Caco-2 (cell line): ENCODE data around the gene XKR7. TPM values are rescaled to one million over a fixed set of nuclear protein-coding genes. Genes with fewer than 3 reads are reported as not detected.

ENCODE experiments used
- BruUV-seq: library from RNA; stranded (reverse); fragments of 400-500 nt; replicated peaks from 2 replicates; lab custom pipeline; 2021; lab: Mats Ljungman, UMichigan
- CTCF ChIA-PET: fragments of 300-600 bp; sonication (Branson Sonifier 250); formaldehyde crosslinking; loops from one replicate; lab custom pipeline; 2022; ENCODE audit warnings: antibody characterized with exemption; lab: Charles Lee
- POLR2A ChIA-PET: fragments of 300-600 bp; sonication (Branson Sonifier 250); formaldehyde crosslinking; loops from one replicate; lab custom pipeline; 2022; ENCODE audit warnings: antibody characterized with exemption; lab: Charles Lee
- DNase-seq, 2 experiments: peaks; one replicate each; pipeline versions ENCODE4 v3.0.0 to v3.0.0-alpha.2; 2020 to 2022
- H3K27me3 ChIP-seq: replicated peaks from 2 replicates; pipeline ENCODE4 v1.6.0; 2011; ENCODE audit warnings: low read length; ENCODE audit not compliant: control insufficient read depth, insufficient read depth
- H3K36me3 ChIP-seq: 2 replicates; pipeline ENCODE4 v1.5.1; 2011; ENCODE audit warnings: low read length; ENCODE audit not compliant: control insufficient read depth, insufficient read depth
- H3K4me1 ChIP-seq: fragments of 250-450 bp; sonication (Bioruptor Pico); 2 replicates; pipeline ENCODE4 v1.5.1; 2020; ENCODE audit warnings: mild to moderate bottlenecking
- H3K4me3 ChIP-seq: 2 replicates; pipeline ENCODE4 v1.5.1; 2011; ENCODE audit warnings: low read depth, mild to moderate bottlenecking, control low read depth, low read length
- H3K9me3 ChIP-seq: fragments of 250-450 bp; sonication (Bioruptor Pico); 2 replicates; pipeline ENCODE4 v1.5.1; 2020; ENCODE audit warnings: mild to moderate bottlenecking, moderate library complexity
- H3K27ac Mint-ChIP-seq: one replicate; pipeline ENCODE4 v1.8.0; 2022; ENCODE audit warnings: mixed read lengths; ENCODE audit not compliant: unreplicated experiment
- H3K27me3 Mint-ChIP-seq: one replicate; pipeline ENCODE4 v1.8.0; 2022; ENCODE audit warnings: mixed read lengths; ENCODE audit not compliant: insufficient read depth, unreplicated experiment
- H3K36me3 Mint-ChIP-seq: one replicate; pipeline ENCODE4 v1.8.0; 2022; ENCODE audit warnings: mild to moderate bottlenecking, mixed read lengths; ENCODE audit not compliant: insufficient read depth, unreplicated experiment
- H3K4me1 Mint-ChIP-seq: one replicate; pipeline ENCODE4 v1.8.0; 2022; ENCODE audit warnings: low read depth, mixed read lengths; ENCODE audit not compliant: unreplicated experiment
- H3K4me3 Mint-ChIP-seq: one replicate; pipeline ENCODE4 v1.8.0; 2022; ENCODE audit warnings: mild to moderate bottlenecking, moderate library complexity, mixed read lengths; ENCODE audit not compliant: unreplicated experiment
- H3K9me3 Mint-ChIP-seq: one replicate; pipeline ENCODE4 v1.8.0; 2022; ENCODE audit warnings: mixed read lengths; ENCODE audit not compliant: unreplicated experiment
- intact Hi-C: fragments of 100-400 bp; cut with micrococcal nuclease; formaldehyde crosslinking; loops from one replicate; pipeline ENCODE4 v1.10.0; 2022; ENCODE audit not compliant: unreplicated experiment
- total RNA-seq: library from RNA; stranded (reverse); gene quantifications from 2 replicates; pipeline ENCODE4 v1.2.3, GENCODE V29; 2022
- TF ChIP-seq, protein P1 (sequence below), 2 experiments: fragments of 200-600 bp in 1 of 2; IDR thresholded peaks; 1 replicate in 1 of 2; 2 replicates in 1 of 2; pipeline versions ENCODE4 v1.5.1 to v1.8.0; 2011 to 2022; ENCODE audit warnings: antibody characterized with exemption in 1 of 2, control low read depth in 1 of 2, inconsistent platforms in 1 of 2, low read depth in 1 of 2, low read length in 1 of 2, mild to moderate bottlenecking in 1 of 2, moderate library complexity in 1 of 2; ENCODE audit not compliant: insufficient read depth in 1 of 2, severe bottlenecking in 1 of 2, unreplicated experiment in 1 of 2

The XKR7 gene
- total RNA-seq, 1 experiment from 2014 or later = not detected

DNA sequence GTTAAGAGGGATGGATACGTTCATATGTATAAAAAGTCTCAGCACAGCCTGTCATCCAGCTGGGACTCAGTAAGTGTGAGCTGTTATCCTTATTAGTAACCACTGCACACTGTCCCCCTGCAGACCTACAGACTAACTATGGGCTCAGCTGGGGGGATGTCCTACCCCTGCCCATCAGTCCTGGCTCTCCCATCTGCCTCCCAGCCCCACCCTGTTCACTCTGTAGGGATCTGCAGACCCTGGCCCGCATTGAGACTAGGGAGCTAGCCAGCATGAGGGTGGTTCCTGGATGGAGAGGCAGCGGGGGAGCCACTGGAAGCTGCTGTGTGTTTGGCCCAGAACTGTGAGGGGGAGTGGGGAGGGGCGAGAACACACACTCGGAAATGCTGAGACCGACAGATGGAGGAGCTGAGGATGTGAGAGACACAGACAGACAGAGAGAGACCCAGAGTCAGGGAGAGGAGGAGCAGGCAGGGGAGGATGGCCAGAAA lies 17.1 kb downstream of the XKR7 start:
- H3K4me3 ChIP-seq = no peak overlapping the region
- no peaks in the 10 kb centered on the region for H3K4me1 Mint-ChIP-seq
- H3K36me3 Mint-ChIP-seq = no peaks in the 10 kb centered on the region
- H3K36me3 ChIP-seq = no peaks in the 10 kb centered on the region
- no peaks in the 10 kb centered on the region for H3K9me3 Mint-ChIP-seq
- no peaks in the 10 kb centered on the region for H3K27me3 ChIP-seq
- no peak overlapping the region for H3K27ac Mint-ChIP-seq
- TF ChIP-seq, protein P1, sequence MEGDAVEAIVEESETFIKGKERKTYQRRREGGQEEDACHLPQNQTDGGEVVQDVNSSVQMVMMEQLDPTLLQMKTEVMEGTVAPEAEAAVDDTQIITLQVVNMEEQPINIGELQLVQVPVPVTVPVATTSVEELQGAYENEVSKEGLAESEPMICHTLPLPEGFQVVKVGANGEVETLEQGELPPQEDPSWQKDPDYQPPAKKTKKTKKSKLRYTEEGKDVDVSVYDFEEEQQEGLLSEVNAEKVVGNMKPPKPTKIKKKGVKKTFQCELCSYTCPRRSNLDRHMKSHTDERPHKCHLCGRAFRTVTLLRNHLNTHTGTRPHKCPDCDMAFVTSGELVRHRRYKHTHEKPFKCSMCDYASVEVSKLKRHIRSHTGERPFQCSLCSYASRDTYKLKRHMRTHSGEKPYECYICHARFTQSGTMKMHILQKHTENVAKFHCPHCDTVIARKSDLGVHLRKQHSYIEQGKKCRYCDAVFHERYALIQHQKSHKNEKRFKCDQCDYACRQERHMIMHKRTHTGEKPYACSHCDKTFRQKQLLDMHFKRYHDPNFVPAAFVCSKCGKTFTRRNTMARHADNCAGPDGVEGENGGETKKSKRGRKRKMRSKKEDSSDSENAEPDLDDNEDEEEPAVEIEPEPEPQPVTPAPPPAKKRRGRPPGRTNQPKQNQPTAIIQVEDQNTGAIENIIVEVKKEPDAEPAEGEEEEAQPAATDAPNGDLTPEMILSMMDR (IDR thresholded peaks at IDR 0.05; ENCODE audit: insufficient read depth in 1 of 2, low read depth in 1 of 2, low read length in 1 of 2, severe bottlenecking in 1 of 2, unreplicated experiment in 1 of 2) = no peak
- CTCF ChIA-PET = interaction anchor here (0.6 to 1.5 kb wide), 4 partner anchors 33 to 151 kb away, joined by 3 to 7 read pairs (median 4); partner anchors contain the start of gene PDRG1
- POLR2A ChIA-PET = no interaction called here
- no peaks in the 10 kb centered on the region for H3K4me1 ChIP-seq
- BruUV-seq = no TSS peak
- DNase-seq = no peak
- intact Hi-C loops = no loop called here
- no peak overlapping the region for H3K4me3 Mint-ChIP-seq
- peaks cover 23% of the 10 kb centered on the region for H3K27me3 Mint-ChIP-seq
- no peaks in the 10 kb centered on the region for H3K9me3 ChIP-seq

DNA sequence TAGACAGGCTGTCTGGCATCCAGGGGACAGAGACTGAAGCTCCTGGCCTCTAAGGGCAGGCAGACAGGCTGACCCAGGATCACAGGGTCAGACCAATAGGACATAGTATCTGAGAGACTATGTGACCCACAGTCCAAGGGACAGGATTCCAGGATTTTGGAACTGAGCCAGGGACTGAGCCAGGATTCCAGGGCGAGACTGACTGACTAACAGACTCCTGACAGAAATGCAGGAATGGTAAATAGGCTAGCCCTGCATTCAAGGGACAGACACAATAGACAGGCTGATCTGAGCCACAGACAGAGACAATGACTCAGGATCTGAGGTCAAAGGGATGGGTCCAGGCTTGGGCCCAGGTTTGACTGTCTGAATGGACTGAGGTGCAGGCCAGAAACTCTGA lies 19.8 kb downstream of the XKR7 start:
- H3K9me3 ChIP-seq = no peaks in the 10 kb centered on the region
- H3K27me3 ChIP-seq = no peaks in the 10 kb centered on the region; the same call in 1 of the 2 replicates
- Mint-ChIP-seq H3K4me1 (no peaks in the 10 kb centered on the region), H3K27ac (no peak overlapping the region), H3K27me3 (peaks cover 22% of the 10 kb centered on the region), H3K4me3 (no peak overlapping the region), H3K9me3 (no peaks in the 10 kb centered on the region), H3K36me3 (no peaks in the 10 kb centered on the region)
- no peaks in the 10 kb centered on the region for H3K4me1 ChIP-seq
- no peak for DNase-seq
- ChIA-PET CTCF (interaction anchor here (1.2 kb wide), 1 partner anchor 135 kb away, joined by 3 read pairs; no protein-coding TSS in a partner anchor), POLR2A (no interaction called here)
- H3K4me3 ChIP-seq = no peak overlapping the region
- TF ChIP-seq, protein P1 (IDR thresholded peaks at IDR 0.05; ENCODE audit: insufficient read depth in 1 of 2, low read depth in 1 of 2, low read length in 1 of 2, severe bottlenecking in 1 of 2, unreplicated experiment in 1 of 2) = no peak
- BruUV-seq = no TSS peak
- no peaks in the 10 kb centered on the region for H3K36me3 ChIP-seq
- intact Hi-C loops = no loop called here

DNA sequence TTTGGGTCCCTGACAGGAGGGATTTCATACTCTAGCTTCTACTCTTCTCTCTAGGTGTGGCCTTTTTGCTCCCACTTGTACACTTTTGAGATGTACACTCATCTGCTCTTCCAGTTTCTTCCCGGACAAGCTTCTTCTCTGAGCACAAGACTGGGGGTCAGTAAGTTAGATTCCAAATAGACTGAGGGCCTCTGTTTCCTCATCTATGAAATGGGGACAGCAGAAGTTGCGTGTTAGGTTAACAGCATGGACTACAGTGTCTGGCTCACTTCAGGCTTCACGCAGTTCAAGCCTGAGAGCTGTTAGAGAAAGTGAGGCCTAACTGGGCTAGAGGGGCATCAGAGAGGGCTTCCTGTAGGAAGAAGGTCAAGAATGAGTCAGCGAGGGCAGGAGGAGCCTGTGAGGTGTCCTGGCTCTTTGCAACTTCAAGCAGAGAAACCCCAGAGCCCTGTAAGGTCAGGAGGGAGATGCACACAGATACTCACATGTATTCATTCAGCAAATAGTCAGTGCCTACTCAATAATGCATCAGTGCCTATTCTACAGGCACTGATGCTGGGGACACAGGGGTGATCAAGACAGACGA lies 20.6 kb downstream of the XKR7 start:
- TF ChIP-seq, protein P1 (IDR thresholded peaks at IDR 0.05; ENCODE audit: insufficient read depth in 1 of 2, low read depth in 1 of 2, low read length in 1 of 2, severe bottlenecking in 1 of 2, unreplicated experiment in 1 of 2) = no peak
- no peaks in the 10 kb centered on the region for H3K9me3 Mint-ChIP-seq
- CTCF ChIA-PET = interaction anchor here (1.1 to 1.2 kb wide), 2 partner anchors 40 to 136 kb away, joined by 3 read pairs; no protein-coding TSS in a partner anchor
- no peak for DNase-seq
- H3K4me1 Mint-ChIP-seq = no peaks in the 10 kb centered on the region
- intact Hi-C loops = no loop called here
- H3K4me3 Mint-ChIP-seq = no peak overlapping the region
- H3K27ac Mint-ChIP-seq = no peak overlapping the region
- POLR2A ChIA-PET = no interaction called here
- H3K27me3 ChIP-seq = peaks cover 6% of the 10 kb centered on the region
- peaks cover 22% of the 10 kb centered on the region for H3K27me3 Mint-ChIP-seq
- H3K36me3 Mint-ChIP-seq = no peaks in the 10 kb centered on the region
- H3K4me1 ChIP-seq = no peaks in the 10 kb centered on the region
- H3K4me3 ChIP-seq = no peak overlapping the region
- H3K36me3 ChIP-seq = no peaks in the 10 kb centered on the region
- no TSS peak for BruUV-seq
- no peaks in the 10 kb centered on the region for H3K9me3 ChIP-seq
